Neural cell (in vitro differentiated cells): ENCODE results near the gene PDCD2.

Experiments used
- CTCF ChIP-seq: fragments of 450-650 bp; IDR thresholded peaks from 2 replicates; pipeline ENCODE4 v1.5.1; 2014; ENCODE audit warnings: antibody characterized with exemption, mild to moderate bottlenecking, moderate library complexity; ENCODE audit not compliant: poor library complexity, severe bottlenecking
- EP300 ChIP-seq: fragments of 450-650 bp; conservative IDR thresholded peaks from 2 replicates; pipeline ENCODE4 v1.6.1; 2014; ENCODE audit warnings: antibody characterized with exemption, mild to moderate bottlenecking, moderate library complexity; ENCODE audit not compliant: poor library complexity, severe bottlenecking
- EZH2 ChIP-seq: fragments of 200-600, 300-800 bp; shearing (Covaris generic), sonication (generic); IDR thresholded peaks from 2 replicates; pipeline ENCODE4 v1.6.1; 2014; ENCODE audit warnings: antibody characterized with exemption, low read length, borderline replicate concordance, mild to moderate bottlenecking; ENCODE audit not compliant: insufficient read depth, poor library complexity, severe bottlenecking
- MXI1 ChIP-seq: fragments of 450-650 bp; conservative IDR thresholded peaks from 2 replicates; pipeline ENCODE4 v1.6.1; 2014; ENCODE audit warnings: antibody characterized with exemption, mild to moderate bottlenecking; ENCODE audit not compliant: poor library complexity, severe bottlenecking
- POLR2AphosphoS5 ChIP-seq: IDR thresholded peaks from 2 replicates; pipeline ENCODE4 v1.6.1; 2012
- RAD21 ChIP-seq: fragments of 450-650 bp; conservative IDR thresholded peaks from 2 replicates; pipeline ENCODE4 v1.6.1; 2014; ENCODE audit warnings: antibody characterized with exemption, mild to moderate bottlenecking, moderate library complexity
- SMC3 ChIP-seq: fragments of 450-650 bp; conservative IDR thresholded peaks from 2 replicates; pipeline ENCODE4 v1.6.1; 2014; ENCODE audit warnings: antibody characterized with exemption, mild to moderate bottlenecking, moderate library complexity; ENCODE audit not compliant: poor library complexity
- TAF1 ChIP-seq: IDR thresholded peaks from 2 replicates; pipeline ENCODE4 v1.6.1; 2012; ENCODE audit warnings: low read depth
- TF ChIP-seq, protein P1 (sequence below): IDR thresholded peaks from 2 replicates; pipeline ENCODE4 v1.6.1; 2012; ENCODE audit warnings: borderline replicate concordance

GRCh38 chr6:170584181-170584953, at the start of gene PDCD2:
- TF ChIP-seq EZH2 (no peak), POLR2AphosphoS5 (peak; percentile 81), RAD21 (no peak), CTCF (no peak), EP300 (peak; percentile 57), TAF1 (peak; percentile 52), MXI1 (peak; percentile 98), SMC3 (peak; percentile 34)
- TF ChIP-seq, protein P1, sequence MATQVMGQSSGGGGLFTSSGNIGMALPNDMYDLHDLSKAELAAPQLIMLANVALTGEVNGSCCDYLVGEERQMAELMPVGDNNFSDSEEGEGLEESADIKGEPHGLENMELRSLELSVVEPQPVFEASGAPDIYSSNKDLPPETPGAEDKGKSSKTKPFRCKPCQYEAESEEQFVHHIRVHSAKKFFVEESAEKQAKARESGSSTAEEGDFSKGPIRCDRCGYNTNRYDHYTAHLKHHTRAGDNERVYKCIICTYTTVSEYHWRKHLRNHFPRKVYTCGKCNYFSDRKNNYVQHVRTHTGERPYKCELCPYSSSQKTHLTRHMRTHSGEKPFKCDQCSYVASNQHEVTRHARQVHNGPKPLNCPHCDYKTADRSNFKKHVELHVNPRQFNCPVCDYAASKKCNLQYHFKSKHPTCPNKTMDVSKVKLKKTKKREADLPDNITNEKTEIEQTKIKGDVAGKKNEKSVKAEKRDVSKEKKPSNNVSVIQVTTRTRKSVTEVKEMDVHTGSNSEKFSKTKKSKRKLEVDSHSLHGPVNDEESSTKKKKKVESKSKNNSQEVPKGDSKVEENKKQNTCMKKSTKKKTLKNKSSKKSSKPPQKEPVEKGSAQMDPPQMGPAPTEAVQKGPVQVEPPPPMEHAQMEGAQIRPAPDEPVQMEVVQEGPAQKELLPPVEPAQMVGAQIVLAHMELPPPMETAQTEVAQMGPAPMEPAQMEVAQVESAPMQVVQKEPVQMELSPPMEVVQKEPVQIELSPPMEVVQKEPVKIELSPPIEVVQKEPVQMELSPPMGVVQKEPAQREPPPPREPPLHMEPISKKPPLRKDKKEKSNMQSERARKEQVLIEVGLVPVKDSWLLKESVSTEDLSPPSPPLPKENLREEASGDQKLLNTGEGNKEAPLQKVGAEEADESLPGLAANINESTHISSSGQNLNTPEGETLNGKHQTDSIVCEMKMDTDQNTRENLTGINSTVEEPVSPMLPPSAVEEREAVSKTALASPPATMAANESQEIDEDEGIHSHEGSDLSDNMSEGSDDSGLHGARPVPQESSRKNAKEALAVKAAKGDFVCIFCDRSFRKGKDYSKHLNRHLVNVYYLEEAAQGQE = peak; percentile 52
